Activated CD4-positive, alpha-beta T cell treated with anti-CD3 and anti-CD28 coated beads for 36 hours (primary cell): ENCODE results near the gene BIRC2. TPM values are rescaled to one million over a fixed set of nuclear protein-coding genes. Genes with fewer than 3 reads are reported as not detected.

ENCODE experiments used
- ATAC-seq: fragments of 200-7000 bp; cut with Tn5 transposase; one replicate; pipeline ENCODE4 v1.10.0; 2021; ENCODE audit warnings: mild to moderate bottlenecking, moderate library complexity
- CTCF ChIA-PET: fragments of 350-600 bp; sonication (Branson Sonifier 250); formaldehyde crosslinking; loops from one replicate; lab custom pipeline; 2021; ENCODE audit warnings: antibody characterized with exemption; lab: Charles Lee
- POLR2A ChIA-PET: fragments of 350-600 bp; sonication (Branson Sonifier 250); formaldehyde crosslinking; loops from one replicate; lab custom pipeline; 2021; ENCODE audit warnings: antibody characterized with exemption, inconsistent platforms; lab: Charles Lee
- DNase-seq: peaks from one replicate; pipeline ENCODE4 v3.0.0-alpha.2; 2020
- H3K27ac Mint-ChIP-seq: one replicate; pipeline ENCODE4 v1.8.0; 2021; ENCODE audit warnings: mixed read lengths
- H3K27me3 Mint-ChIP-seq: one replicate; pipeline ENCODE4 v1.8.0; 2021; ENCODE audit warnings: mixed read lengths
- H3K36me3 Mint-ChIP-seq: one replicate; pipeline ENCODE4 v1.8.0; 2021; ENCODE audit warnings: low read depth, mixed read lengths
- H3K4me1 Mint-ChIP-seq: one replicate; pipeline ENCODE4 v1.8.0; 2021; ENCODE audit warnings: mixed read lengths
- H3K4me3 Mint-ChIP-seq: one replicate; pipeline ENCODE4 v1.8.0; 2021; ENCODE audit warnings: mild to moderate bottlenecking, moderate library complexity, mixed read lengths
- H3K9me3 Mint-ChIP-seq: one replicate; pipeline ENCODE4 v1.8.0; 2021; ENCODE audit warnings: low read depth, mixed read lengths
- intact Hi-C, 2 experiments: fragments of 100-400 bp; cut with DNase I in 1 of 2; cut with micrococcal nuclease in 1 of 2; formaldehyde crosslinking; loops; one replicate each; pipeline versions ENCODE4 v1.14.2 to v1.15.1; 2022 to 2024; cut with DNase I, micrococcal nuclease
- total RNA-seq, 2 experiments: library from RNA; stranded (reverse); gene quantifications; one replicate each; pipeline ENCODE4 v1.2.3, GENCODE V29; 2021

The BIRC2 gene
- total RNA-seq, 2 experiments from 2014 or later, result 33.0 to 48.8 TPM

GRCh38 chr11:102312667-102313066, 34.3 kb upstream of the BIRC2 start:
- peak overlapping the region; percentile 56 for H3K4me3 Mint-ChIP-seq
- peaks cover 52% of the 10 kb centered on the region for H3K4me1 Mint-ChIP-seq
- ChIA-PET CTCF (interaction anchor here (1.2 to 12.0 kb wide), 5 partner anchors 12 to 78 kb away, joined by 3 to 222 read pairs (median 7); no protein-coding TSS in a partner anchor), POLR2A (no interaction called here)
- peaks cover 13% of the 10 kb centered on the region for H3K36me3 Mint-ChIP-seq
- H3K27ac Mint-ChIP-seq, result peak overlapping the region; percentile 87
- H3K9me3 Mint-ChIP-seq, result no peaks in the 10 kb centered on the region
- DNase-seq, result no peak
- intact Hi-C loops, result no loop called here
- no peaks in the 10 kb centered on the region for H3K27me3 Mint-ChIP-seq
- no peak for ATAC-seq

- Mint-ChIP-seq H3K36me3 (peaks cover 16% of the 10 kb centered on the region), H3K27me3 (no peaks in the 10 kb centered on the region), H3K27ac (peak overlapping the region; percentile 87), H3K9me3 (no peaks in the 10 kb centered on the region), H3K4me3 (peak overlapping the region; percentile 56), H3K4me1 (peaks cover 49% of the 10 kb centered on the region)
- DNase-seq, result no peak
- ATAC-seq, result no peak
- intact Hi-C loops, result no loop called here
- CTCF ChIA-PET, result interaction anchor here (1.2 to 12.0 kb wide), 5 partner anchors 13 to 77 kb away, joined by 3 to 222 read pairs (median 3); no protein-coding TSS in a partner anchor
- POLR2A ChIA-PET, result no interaction called here
Measured at GRCh38 chr11:102313238-102313940, 33.6 kb upstream of the BIRC2 start.

- CTCF ChIA-PET, result interaction anchor here (0.6 to 12.0 kb wide), 6 partner anchors 8 to 181 kb away, joined by 3 to 222 read pairs (median 4); no protein-coding TSS in a partner anchor
- Mint-ChIP-seq H3K27ac (peak overlapping the region; percentile 48), H3K4me3 (no peak overlapping the region), H3K36me3 (peaks cover 28% of the 10 kb centered on the region), H3K27me3 (no peaks in the 10 kb centered on the region), H3K4me1 (peaks cover 53% of the 10 kb centered on the region), H3K9me3 (no peaks in the 10 kb centered on the region)
- DNase-seq (no peak), ATAC-seq (no peak)
- POLR2A ChIA-PET, result no interaction called here
- intact Hi-C loops, result loop anchor here in 1 of 2 experiments (1.0 to 5.0 kb wide), 2 partner anchors 8 to 723 kb away; no protein-coding TSS in a partner anchor
Measured at GRCh38 chr11:102314784-102315183, 32.2 kb upstream of the BIRC2 start.

- H3K36me3 Mint-ChIP-seq, result peaks cover 42% of the 10 kb centered on the region
- ChIA-PET CTCF (interaction anchor here (0.5 to 12.0 kb wide), 8 partner anchors 10 to 350 kb away, joined by 3 to 222 read pairs (median 4); no protein-coding TSS in a partner anchor), POLR2A (no interaction called here)
- peak overlapping the region; percentile 99 for H3K27ac Mint-ChIP-seq
- no peaks in the 10 kb centered on the region for H3K9me3 Mint-ChIP-seq
- ATAC-seq (no peak), DNase-seq (no peak)
- peak overlapping the region; percentile 96 for H3K4me3 Mint-ChIP-seq
- H3K27me3 Mint-ChIP-seq, result no peaks in the 10 kb centered on the region
- intact Hi-C loops, result loop anchor here (1.0 to 5.0 kb wide), 3 partner anchors 9 to 721 kb away; no protein-coding TSS in a partner anchor
- H3K4me1 Mint-ChIP-seq, result peaks cover 65% of the 10 kb centered on the region
Measured at GRCh38 chr11:102316346-102316904, 30.6 kb upstream of the BIRC2 start.

- ChIA-PET POLR2A (no interaction called here), CTCF (interaction anchor here (0.9 to 12.0 kb wide), 13 partner anchors 10 to 349 kb away, joined by 3 to 222 read pairs (median 7); no protein-coding TSS in a partner anchor)
- peak within 1 kb of the TSS; percentile 96 for H3K4me3 Mint-ChIP-seq
- H3K27me3 Mint-ChIP-seq, result no peaks in the 10 kb centered on the region
- peaks cover 50% of the 10 kb centered on the region for H3K36me3 Mint-ChIP-seq
- peaks cover 68% of the 10 kb centered on the region for H3K4me1 Mint-ChIP-seq
- peak; percentile 95 for DNase-seq
- peak within 1 kb of the TSS; percentile 99 for H3K27ac Mint-ChIP-seq
- peak; percentile 85 for ATAC-seq
- intact Hi-C loops, result loop anchor here (1.0 to 5.0 kb wide), 5 partner anchors 30 to 720 kb away; partner anchors contain the start of genes BIRC2 (in 2 of the 2) and TMEM123 (in 1 of the 2)
- H3K9me3 Mint-ChIP-seq, result no peaks in the 10 kb centered on the region
Measured at GRCh38 chr11:102317099-102317767, 29.8 kb upstream of the BIRC2 start, which contains the start of gene BIRC3. BIRC3 (plus strand) TSS chr11:102317484; CDS start chr11:102324510, 7,026 bp downstream.

- ChIA-PET POLR2A (interaction anchor here (0.5 kb wide), 1 partner anchor 40 kb away, joined by 4 read pairs; no protein-coding TSS in a partner anchor), CTCF (interaction anchor here (0.6 to 5.4 kb wide), 15 partner anchors 9 to 412 kb away, joined by 3 to 61 read pairs (median 5); no protein-coding TSS in a partner anchor)
- H3K36me3 Mint-ChIP-seq, result peaks cover 55% of the 10 kb centered on the region
- H3K4me3 Mint-ChIP-seq, result peak overlapping the region; percentile 96
- intact Hi-C loops, result loop anchor here (1.0 to 5.0 kb wide), 7 partner anchors 23 to 720 kb away; partner anchors contain the start of genes BIRC2 (in 2 of the 2) and TMEM123 (in 1 of the 2)
- H3K27me3 Mint-ChIP-seq, result no peaks in the 10 kb centered on the region
- H3K27ac Mint-ChIP-seq, result peak overlapping the region; percentile 99
- DNase-seq (no peak), ATAC-seq (peak; percentile 1)
- no peaks in the 10 kb centered on the region for H3K9me3 Mint-ChIP-seq
- peaks cover 69% of the 10 kb centered on the region for H3K4me1 Mint-ChIP-seq
Measured at GRCh38 chr11:102317768-102318103, 29.3 kb upstream of the BIRC2 start.

- intact Hi-C loops, result loop anchor here (1.0 to 5.0 kb wide), 3 partner anchors 24 to 719 kb away; no protein-coding TSS in a partner anchor
- Mint-ChIP-seq H3K27me3 (no peaks in the 10 kb centered on the region), H3K27ac (peak overlapping the region; percentile 99), H3K36me3 (peaks cover 60% of the 10 kb centered on the region), H3K4me3 (peak overlapping the region; percentile 96), H3K9me3 (no peaks in the 10 kb centered on the region), H3K4me1 (peaks cover 65% of the 10 kb centered on the region)
- ChIA-PET CTCF (interaction anchor here (0.6 to 5.4 kb wide), 17 partner anchors 8 to 413 kb away, joined by 3 to 61 read pairs (median 5); no protein-coding TSS in a partner anchor), POLR2A (interaction anchor here (0.6 to 0.8 kb wide), 4 partner anchors 13 to 98 kb away, joined by 3 to 5 read pairs (median 3); no protein-coding TSS in a partner anchor)
- ATAC-seq (peak; percentile 54), DNase-seq (peak; percentile 79)
Measured at GRCh38 chr11:102318469-102318868, 28.5 kb upstream of the BIRC2 start.

- CTCF ChIA-PET, result interaction anchor here (0.8 to 5.4 kb wide), 6 partner anchors 15 to 32 kb away, joined by 3 to 61 read pairs (median 9); no protein-coding TSS in a partner anchor
Measured at GRCh38 chr11:102319544-102319943, 27.5 kb upstream of the BIRC2 start.

GRCh38 chr11:102320188-102320587, 26.8 kb upstream of the BIRC2 start:
- H3K27me3 Mint-ChIP-seq, result no peaks in the 10 kb centered on the region
- peaks cover 70% of the 10 kb centered on the region for H3K36me3 Mint-ChIP-seq
- DNase-seq (no peak), ATAC-seq (no peak)
- CTCF ChIA-PET, result interaction anchor here (0.8 to 5.4 kb wide), 9 partner anchors 14 to 346 kb away, joined by 3 to 61 read pairs (median 5); no protein-coding TSS in a partner anchor
- peak overlapping the region; percentile 96 for H3K4me3 Mint-ChIP-seq
- intact Hi-C loops, result no loop called here
- POLR2A ChIA-PET, result interaction anchor here (0.6 to 1.3 kb wide), 3 partner anchors 13 to 110 kb away, joined by 3 to 4 read pairs (median 3); no protein-coding TSS in a partner anchor
- H3K9me3 Mint-ChIP-seq, result no peaks in the 10 kb centered on the region
- peak overlapping the region; percentile 99 for H3K27ac Mint-ChIP-seq
- peaks cover 61% of the 10 kb centered on the region for H3K4me1 Mint-ChIP-seq

More at GRCh38 chr11:102319544-102319943, 27.5 kb upstream of the BIRC2 start:
- no peaks in the 10 kb centered on the region for H3K27me3 Mint-ChIP-seq
- intact Hi-C loops, result loop anchor here in 1 of 2 experiments (5.0 kb wide), 1 partner anchor 718 kb away; no protein-coding TSS in a partner anchor
- ATAC-seq (no peak), DNase-seq (no peak)
- POLR2A ChIA-PET, result interaction anchor here (0.6 kb wide), 2 partner anchors 31 to 111 kb away, joined by 3 to 4 read pairs; no protein-coding TSS in a partner anchor
- peaks cover 62% of the 10 kb centered on the region for H3K4me1 Mint-ChIP-seq
- no peaks in the 10 kb centered on the region for H3K9me3 Mint-ChIP-seq
- H3K36me3 Mint-ChIP-seq, result peaks cover 66% of the 10 kb centered on the region
- H3K4me3 Mint-ChIP-seq, result peak overlapping the region; percentile 96
- H3K27ac Mint-ChIP-seq, result peak overlapping the region; percentile 99

GRCh38 chr11:102320679-102321078, 26.3 kb upstream of the BIRC2 start:
- intact Hi-C loops, result no loop called here
- POLR2A ChIA-PET, result interaction anchor here (1.3 kb wide), 1 partner anchor 13 kb away, joined by 3 read pairs; no protein-coding TSS in a partner anchor
- H3K9me3 Mint-ChIP-seq, result no peaks in the 10 kb centered on the region
- H3K4me1 Mint-ChIP-seq, result peaks cover 56% of the 10 kb centered on the region
- peak overlapping the region; percentile 99 for H3K27ac Mint-ChIP-seq
- peaks cover 69% of the 10 kb centered on the region for H3K36me3 Mint-ChIP-seq
- H3K27me3 Mint-ChIP-seq, result no peaks in the 10 kb centered on the region
- H3K4me3 Mint-ChIP-seq, result peak overlapping the region; percentile 96
- no peak for DNase-seq
- ATAC-seq, result no peak
- CTCF ChIA-PET, result interaction anchor here (0.9 to 5.4 kb wide), 10 partner anchors 14 to 346 kb away, joined by 3 to 61 read pairs (median 4); no protein-coding TSS in a partner anchor
